Stimulated activated CD4-positive, alpha-beta T cell treated with anti-CD3 and anti-CD28 coated beads, Interleukin-4, amount 100 ng/mL, for 1 hour (primary cell): ENCODE results near the gene GAREM2.

Source experiments
- DNase-seq: peaks from one replicate; pipeline ENCODE4 v3.0.0-alpha.2; 2020

GAREM2 gene

GRCh38 chr2:26169681-26170414 is 3.0 kb upstream of the GAREM2 start:
- DNase-seq: no peak

- no peak for DNase-seq
These were observed 2.1 kb upstream of the GAREM2 start for GRCh38 chr2:26170795-26171194.

DNA sequence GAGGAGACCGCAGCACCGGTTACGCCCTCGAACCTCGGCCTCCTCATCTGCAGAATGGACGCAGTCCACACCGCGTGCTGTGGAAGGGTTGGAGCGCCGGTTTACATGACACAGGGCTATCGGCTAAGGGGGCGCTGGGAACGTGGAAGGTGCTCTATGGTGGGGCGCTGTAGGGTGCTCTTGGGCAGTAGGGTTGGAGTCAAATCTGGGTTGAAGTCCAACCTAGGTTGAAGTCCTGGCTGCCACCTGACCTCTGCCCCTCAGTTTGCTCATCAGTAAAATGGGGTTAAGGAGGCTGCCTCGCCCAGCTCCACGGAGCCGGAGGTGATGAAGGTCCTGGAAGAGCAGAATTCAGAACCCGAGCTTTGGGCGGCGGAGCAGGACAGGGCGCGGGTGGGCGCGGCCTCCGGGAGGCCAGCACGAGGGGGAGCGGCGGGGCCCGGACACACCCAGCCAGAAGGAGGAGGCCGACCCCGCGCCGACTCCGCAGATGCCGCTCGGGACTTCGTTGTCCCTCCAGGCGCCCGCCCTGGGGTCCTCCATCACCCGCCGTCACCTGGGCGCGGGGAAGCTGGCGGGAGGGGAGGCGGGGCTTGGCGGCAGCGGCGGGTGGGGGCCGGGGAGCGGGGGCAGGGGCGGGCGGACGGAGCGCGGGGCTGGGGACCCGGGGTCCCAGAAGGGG is 558 bp upstream of the GAREM2 start:
- DNase-seq: no peak

GRCh38 chr2:26173776-26174482 is 1.0 kb downstream of the GAREM2 start:
- DNase-seq: no peak

GRCh38 chr2:26174691-26175465 is 2.0 kb downstream of the GAREM2 start:
- DNase-seq: no peak

GRCh38 chr2:26175466-26176278 is 2.8 kb downstream of the GAREM2 start:
- no peak for DNase-seq

DNA sequence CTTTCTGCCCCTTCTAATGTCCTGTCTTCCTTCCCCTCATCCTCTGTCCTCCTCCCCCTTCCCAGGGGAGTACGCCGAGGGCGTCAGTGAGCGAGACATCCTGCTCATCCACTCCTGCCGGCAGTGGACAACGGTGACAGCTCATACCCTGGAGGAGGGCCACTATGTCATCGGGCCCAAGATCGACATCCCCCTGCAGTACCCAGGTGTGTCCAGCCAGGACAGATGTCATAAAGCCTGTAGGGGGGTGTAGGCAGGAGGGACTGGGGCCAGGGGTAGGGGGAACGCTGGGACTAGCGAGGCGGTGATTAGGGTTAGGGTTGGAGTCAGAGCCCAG is 3.4 kb downstream of the GAREM2 start:
- DNase-seq: no peak

- DNase-seq: no peak
These were observed 4.2 kb downstream of the GAREM2 start for GRCh38 chr2:26177122-26177521.

GRCh38 chr2:26178246-26178645 is 5.4 kb downstream of the GAREM2 start:
- no peak for DNase-seq

- DNase-seq: no peak
These were observed 6.0 kb downstream of the GAREM2 start for GRCh38 chr2:26178746-26179436.

DNA sequence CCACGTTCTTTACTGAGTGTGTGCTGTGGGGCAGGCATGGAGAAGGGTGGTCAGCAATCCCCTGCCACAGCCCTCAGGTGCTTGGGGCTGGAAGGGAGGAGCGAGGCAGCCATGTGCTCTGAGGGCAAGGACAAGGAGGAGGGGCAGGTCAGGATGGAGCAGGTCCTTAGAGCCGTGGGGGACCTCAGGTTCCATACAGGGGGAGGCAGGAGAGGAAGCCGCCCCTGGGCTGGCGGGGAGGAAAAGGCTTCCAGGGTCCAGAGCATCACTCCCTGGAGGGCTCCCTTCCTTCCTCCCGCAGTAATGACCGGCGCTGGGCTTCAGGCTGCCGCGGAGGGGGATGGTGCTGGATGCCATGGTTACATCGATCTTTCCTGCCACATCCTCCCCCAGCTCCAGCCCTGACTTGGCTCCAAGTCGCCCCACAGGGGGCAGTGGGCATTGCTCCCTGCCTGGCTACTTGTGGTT is 6.6 kb downstream of the GAREM2 start:
- DNase-seq: no peak

- no peak for DNase-seq
These were observed 9.6 kb downstream of the GAREM2 start for GRCh38 chr2:26182441-26182840.

DNA sequence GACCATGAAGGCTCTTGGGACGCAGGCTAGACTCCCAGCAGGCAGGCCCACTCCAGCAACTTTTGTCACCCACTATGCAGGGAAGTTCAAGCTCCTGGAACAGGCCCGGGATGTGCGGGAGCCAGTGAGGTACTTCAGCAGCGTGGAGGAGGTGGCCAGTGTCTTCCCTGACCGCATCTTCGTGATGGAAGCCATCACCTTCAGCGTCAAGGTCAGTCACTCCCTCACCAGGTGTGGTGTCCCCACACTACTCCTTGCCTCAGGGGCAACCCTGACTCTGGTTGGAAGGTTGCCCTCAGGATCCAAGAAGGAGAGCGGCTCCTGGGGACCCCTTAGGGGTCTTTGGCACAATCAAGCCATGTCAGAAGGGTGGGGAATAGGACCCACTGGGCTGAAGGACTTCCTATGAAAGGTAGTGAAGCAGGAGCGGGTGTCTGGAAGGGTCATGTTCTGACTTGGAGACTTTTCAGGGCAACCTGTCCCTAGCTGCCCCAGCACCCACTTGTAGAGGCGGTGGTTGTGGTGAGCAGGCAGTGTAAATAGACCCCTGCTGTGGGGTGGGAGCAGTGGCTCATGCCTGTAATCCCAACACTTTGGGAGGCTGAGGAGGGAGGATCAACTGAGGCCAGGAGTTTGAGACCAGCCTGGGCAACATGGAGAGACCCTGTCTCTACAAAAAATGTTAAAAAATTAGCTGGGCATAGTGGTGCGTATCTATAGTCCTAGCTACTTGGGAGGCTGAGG is 10.2 kb downstream of the GAREM2 start:
- DNase-seq: no peak

DNA sequence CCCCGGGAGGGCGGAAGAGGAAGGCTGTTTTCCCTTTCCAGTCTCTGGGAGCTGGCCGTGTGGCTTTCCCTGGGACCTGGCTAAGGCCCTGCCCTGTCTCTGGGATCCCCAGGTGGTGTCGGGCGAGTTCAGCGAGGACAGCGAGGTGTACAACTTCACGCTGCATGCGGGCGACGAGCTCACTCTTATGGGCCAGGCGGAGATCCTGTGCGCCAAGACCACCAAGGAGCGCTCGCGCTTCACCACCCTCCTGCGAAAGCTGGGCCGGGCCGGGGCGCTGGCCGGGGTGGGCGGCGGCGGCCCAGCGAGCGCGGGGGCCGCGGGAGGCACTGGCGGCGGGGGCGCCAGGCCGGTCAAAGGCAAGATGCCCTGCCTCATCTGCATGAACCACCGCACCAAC is 11.2 kb downstream of the GAREM2 start:
- no peak for DNase-seq

- peak; percentile 88 for DNase-seq
These were observed 11.8 kb downstream of the GAREM2 start for GRCh38 chr2:26184555-26185303.

GRCh38 chr2:26185304-26185928 is 12.5 kb downstream of the GAREM2 start:
- no peak for DNase-seq

DNA sequence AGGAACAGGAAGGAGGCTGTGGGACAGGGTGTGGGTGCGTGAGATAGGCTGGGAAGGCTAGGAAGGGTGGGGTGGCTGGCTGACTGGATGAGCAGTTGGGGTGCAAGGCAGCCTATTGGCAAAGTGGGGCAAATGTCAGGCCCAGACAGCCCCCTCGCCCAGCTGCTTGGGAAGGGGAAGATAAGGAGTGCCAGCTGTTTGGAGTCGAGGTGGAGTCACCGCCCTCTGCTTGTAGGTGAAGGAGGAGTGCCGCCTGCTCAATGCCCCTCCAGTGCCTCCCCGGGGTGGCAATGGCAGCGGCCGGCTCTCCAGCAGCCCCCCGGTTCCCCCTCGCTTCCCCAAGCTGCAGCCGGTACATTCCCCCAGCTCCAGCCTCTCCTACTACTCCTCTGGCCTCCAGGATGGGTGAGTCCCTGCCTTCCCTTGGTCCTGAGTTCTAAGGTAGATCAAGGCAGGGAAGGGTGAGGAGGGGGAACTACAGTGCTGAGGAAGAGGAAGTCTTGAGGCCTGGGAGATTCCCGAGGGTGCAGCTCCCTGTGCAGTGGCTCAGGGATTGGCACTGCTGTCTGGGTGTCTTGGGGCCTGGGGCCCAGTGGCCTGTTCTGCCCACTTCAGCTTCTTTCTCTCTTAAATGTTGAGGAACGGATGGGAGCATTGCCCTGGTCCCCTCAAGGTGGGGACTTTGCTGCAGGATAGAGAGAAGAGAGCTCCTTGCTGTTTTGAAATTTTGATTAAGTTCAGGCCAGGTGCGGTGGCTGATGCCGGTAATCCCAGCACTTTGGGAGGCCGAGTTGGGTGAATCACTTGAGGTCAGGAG is 13.3 kb downstream of the GAREM2 start:
- DNase-seq: no peak

- DNase-seq: no peak
These were observed 14.2 kb downstream of the GAREM2 start for GRCh38 chr2:26187114-26187513.
